Liver (tissue), 9 donors: Measurements from ENCODE around the gene TNFRSF21. TPM values are rescaled to one million over a fixed set of nuclear protein-coding genes. Genes with fewer than 3 reads are reported as not detected.

Source experiments
- DNase-seq: peaks from one replicate; pipeline ENCODE4 v3.0.0-alpha.2; 2017; ENCODE audit warnings: low spot score
- H3K27ac ChIP-seq, 2 donors: one replicate each; pipeline ENCODE4 v1.7.0; 2013; ENCODE audit warnings: inconsistent platforms in 2 of 2, low read length in 2 of 2, control low read depth in 1 of 2, low read depth in 1 of 2, mild to moderate bottlenecking in 1 of 2
- H3K27me3 ChIP-seq, 4 donors: one replicate each; pipeline versions ENCODE4 v1.6.1 to v1.7.0; 2013; ENCODE audit warnings: low read length in 3 of 4, inconsistent platforms in 1 of 4, mild to moderate bottlenecking in 1 of 4, moderate library complexity in 1 of 4; ENCODE audit not compliant: control insufficient read depth in 4 of 4, insufficient read depth in 4 of 4
- H3K36me3 ChIP-seq, 4 donors: one replicate each; pipeline versions ENCODE4 v1.6.1 to v1.7.0; 2013; ENCODE audit warnings: low read length in 3 of 4, mild to moderate bottlenecking in 3 of 4, low read depth in 1 of 4, moderate library complexity in 1 of 4; ENCODE audit not compliant: control insufficient read depth in 4 of 4, insufficient read depth in 3 of 4
- H3K4me1 ChIP-seq, 4 donors: one replicate each; pipeline versions ENCODE4 v1.6.1 to v1.7.0; 2013; ENCODE audit warnings: low read length in 3 of 4, mild to moderate bottlenecking in 3 of 4, moderate library complexity in 1 of 4; ENCODE audit not compliant: control insufficient read depth in 4 of 4, insufficient read depth in 4 of 4
- H3K4me3 ChIP-seq, 3 donors: one replicate each; pipeline versions ENCODE4 v1.6.1 to v1.7.0; 2013; ENCODE audit warnings: low read length in 3 of 3, control low read depth in 1 of 3, low read depth in 1 of 3, mild to moderate bottlenecking in 1 of 3
- H3K9ac ChIP-seq, 2 donors: one replicate each; pipeline ENCODE4 v1.7.0; 2013; ENCODE audit warnings: low read length in 2 of 2, mild to moderate bottlenecking in 2 of 2, moderate library complexity in 2 of 2, control low read depth in 1 of 2, low read depth in 1 of 2
- H3K9me3 ChIP-seq, 4 donors: one replicate each; pipeline versions ENCODE4 v1.6.1 to v1.7.0; 2013; ENCODE audit warnings: low read length in 3 of 4; ENCODE audit not compliant: control insufficient read depth in 4 of 4
- EGR1 ChIP-seq, 2 donors: IDR thresholded peaks; 2 replicates each; pipeline ENCODE4 v1.6.1; 2016 to 2018; ENCODE audit warnings: antibody characterized with exemption in 2 of 2, low read depth in 2 of 2
- FOXA1 ChIP-seq: IDR thresholded peaks from 2 replicates; pipeline ENCODE4 v1.6.1; 2016; ENCODE audit warnings: antibody characterized with exemption
- FOXA2 ChIP-seq: IDR thresholded peaks from 2 replicates; pipeline ENCODE4 v1.6.1; 2016; ENCODE audit warnings: antibody characterized with exemption
- GABPA ChIP-seq, 2 donors: IDR thresholded peaks in 1 of 2; conservative IDR thresholded peaks in 1 of 2; 2 replicates each; pipeline ENCODE4 v1.6.1; 2016; ENCODE audit warnings: antibody characterized with exemption in 2 of 2, mild to moderate bottlenecking in 1 of 2, moderate library complexity in 1 of 2
- HNF4A ChIP-seq, 2 donors: conservative IDR thresholded peaks; 2 replicates each; pipeline ENCODE4 v1.6.1; 2016; ENCODE audit warnings: antibody characterized with exemption in 2 of 2, mild to moderate bottlenecking in 2 of 2
- HNF4G ChIP-seq: IDR thresholded peaks from 2 replicates; pipeline ENCODE4 v1.6.1; 2016; ENCODE audit warnings: antibody characterized with exemption
- JUND ChIP-seq, 2 donors: IDR thresholded peaks; 2 replicates each; pipeline ENCODE4 v1.6.1; 2016; ENCODE audit warnings: antibody characterized with exemption in 2 of 2
- NR2F2 ChIP-seq: IDR thresholded peaks from 2 replicates; pipeline ENCODE4 v1.6.1; 2016; ENCODE audit warnings: antibody characterized with exemption
- RAD21 ChIP-seq, 2 donors: IDR thresholded peaks; 2 replicates each; pipeline ENCODE4 v1.6.1; 2016; ENCODE audit warnings: antibody characterized with exemption in 2 of 2, mild to moderate bottlenecking in 2 of 2
- RXRA ChIP-seq, 2 donors: IDR thresholded peaks; 2 replicates each; pipeline ENCODE4 v1.6.1; 2017 to 2018; ENCODE audit warnings: antibody characterized with exemption in 2 of 2, mild to moderate bottlenecking in 1 of 2
- SP1 ChIP-seq: IDR thresholded peaks from 2 replicates; pipeline ENCODE4 v1.6.1; 2018; ENCODE audit warnings: antibody characterized with exemption, mild to moderate bottlenecking
- TAF1 ChIP-seq: conservative IDR thresholded peaks from 2 replicates; pipeline ENCODE4 v1.6.1; 2016; ENCODE audit warnings: antibody characterized with exemption, mild to moderate bottlenecking
- YY1 ChIP-seq: IDR thresholded peaks from 2 replicates; pipeline ENCODE4 v1.6.1; 2016; ENCODE audit warnings: antibody characterized with exemption, mild to moderate bottlenecking
- polyA plus RNA-seq, 2 donors: library from polyadenylated mRNA; stranded (reverse) in 1 of 2; unstranded in 1 of 2; fragments of 200-250 nt in 1 of 2; fragments of >200 nt in 1 of 2; fragmentation: Nextera tagmentation in 1 of 2; extraction: Ambion mirVana in 1 of 2; gene quantifications; one replicate each; pipeline versions ENCODE4 v1.2.1 to v1.2.3, GENCODE V29; 2013 to 2015
- total RNA-seq, 2 donors: library from RNA; depleted of rRNA; stranded (reverse); fragments of >200 nt; gene quantifications; one replicate each; pipeline ENCODE4 v1.2.3, GENCODE V29; 2014
- TF ChIP-seq, protein P1 (sequence below): IDR thresholded peaks from 2 replicates; pipeline ENCODE4 v1.6.1; 2016; ENCODE audit warnings: antibody characterized with exemption, mild to moderate bottlenecking
- TF ChIP-seq, protein P2 (sequence below): IDR thresholded peaks from 2 replicates; pipeline ENCODE4 v1.6.1; 2016; ENCODE audit warnings: antibody characterized with exemption
- TF ChIP-seq, protein P3 (sequence below): fragments of 150-350 bp; IDR thresholded peaks from 2 replicates; pipeline ENCODE4 v1.5.1; 2017; ENCODE audit warnings: improper control_type of control experiment, low read depth, low read length; ENCODE audit not compliant: missing input control
- TF ChIP-seq, protein P4 (sequence below): IDR thresholded peaks from 2 replicates; pipeline ENCODE4 v1.6.1; 2016; ENCODE audit warnings: antibody characterized with exemption
- TF ChIP-seq, protein P5 (sequence below): IDR thresholded peaks from 2 replicates; pipeline ENCODE4 v1.6.1; 2016; ENCODE audit warnings: antibody characterized with exemption
- donor health status: healthy.
- donor health status: healthy.
- donor health status: healthy.
- donor health status: healthy.
- donor health status: healthy.

Gene TNFRSF21
- total and polyA plus RNA-seq, 4 donors = 2.1 to 3.2 (median 2.9) TPM

DNA sequence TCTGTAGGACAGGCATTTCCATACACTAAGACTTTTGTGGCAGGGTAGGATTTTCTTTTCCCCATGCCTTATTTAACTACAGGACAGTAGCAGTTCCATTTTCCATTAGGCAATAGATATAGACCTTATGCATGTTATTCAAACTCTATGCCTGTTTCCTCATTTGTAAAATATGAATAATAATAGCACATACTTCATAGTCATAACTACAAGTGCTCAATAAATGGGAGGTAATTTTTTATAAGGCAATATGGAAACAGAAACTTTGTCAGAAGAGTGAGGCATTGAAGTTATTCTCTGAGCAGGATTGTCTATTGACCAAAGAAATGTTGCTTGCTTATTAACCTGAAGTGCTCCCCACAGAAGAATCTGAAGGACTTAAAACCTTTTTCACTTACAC is 41.9 kb upstream of the TNFRSF21 start:
- no peak overlapping the region for H3K27ac ChIP-seq
- no peaks in the 10 kb centered on the region for H3K36me3 ChIP-seq
- no peak overlapping the region for H3K4me3 ChIP-seq
- DNase-seq = no peak
- H3K9me3 ChIP-seq = no peaks in the 10 kb centered on the region
- H3K4me1 ChIP-seq = no peaks in the 10 kb centered on the region
- H3K27me3 ChIP-seq = no peaks in the 10 kb centered on the region
- no peak overlapping the region for H3K9ac ChIP-seq
- TF ChIP-seq, protein P1, sequence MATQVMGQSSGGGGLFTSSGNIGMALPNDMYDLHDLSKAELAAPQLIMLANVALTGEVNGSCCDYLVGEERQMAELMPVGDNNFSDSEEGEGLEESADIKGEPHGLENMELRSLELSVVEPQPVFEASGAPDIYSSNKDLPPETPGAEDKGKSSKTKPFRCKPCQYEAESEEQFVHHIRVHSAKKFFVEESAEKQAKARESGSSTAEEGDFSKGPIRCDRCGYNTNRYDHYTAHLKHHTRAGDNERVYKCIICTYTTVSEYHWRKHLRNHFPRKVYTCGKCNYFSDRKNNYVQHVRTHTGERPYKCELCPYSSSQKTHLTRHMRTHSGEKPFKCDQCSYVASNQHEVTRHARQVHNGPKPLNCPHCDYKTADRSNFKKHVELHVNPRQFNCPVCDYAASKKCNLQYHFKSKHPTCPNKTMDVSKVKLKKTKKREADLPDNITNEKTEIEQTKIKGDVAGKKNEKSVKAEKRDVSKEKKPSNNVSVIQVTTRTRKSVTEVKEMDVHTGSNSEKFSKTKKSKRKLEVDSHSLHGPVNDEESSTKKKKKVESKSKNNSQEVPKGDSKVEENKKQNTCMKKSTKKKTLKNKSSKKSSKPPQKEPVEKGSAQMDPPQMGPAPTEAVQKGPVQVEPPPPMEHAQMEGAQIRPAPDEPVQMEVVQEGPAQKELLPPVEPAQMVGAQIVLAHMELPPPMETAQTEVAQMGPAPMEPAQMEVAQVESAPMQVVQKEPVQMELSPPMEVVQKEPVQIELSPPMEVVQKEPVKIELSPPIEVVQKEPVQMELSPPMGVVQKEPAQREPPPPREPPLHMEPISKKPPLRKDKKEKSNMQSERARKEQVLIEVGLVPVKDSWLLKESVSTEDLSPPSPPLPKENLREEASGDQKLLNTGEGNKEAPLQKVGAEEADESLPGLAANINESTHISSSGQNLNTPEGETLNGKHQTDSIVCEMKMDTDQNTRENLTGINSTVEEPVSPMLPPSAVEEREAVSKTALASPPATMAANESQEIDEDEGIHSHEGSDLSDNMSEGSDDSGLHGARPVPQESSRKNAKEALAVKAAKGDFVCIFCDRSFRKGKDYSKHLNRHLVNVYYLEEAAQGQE = no peak
- no peak for TF ChIP-seq EGR1 (IDR thresholded peaks at IDR 0.05; ENCODE audit: low read depth in 2 of 2)
- no peak for TF ChIP-seq TAF1
- no peak for TF ChIP-seq HNF4G
- TF ChIP-seq, protein P2, sequence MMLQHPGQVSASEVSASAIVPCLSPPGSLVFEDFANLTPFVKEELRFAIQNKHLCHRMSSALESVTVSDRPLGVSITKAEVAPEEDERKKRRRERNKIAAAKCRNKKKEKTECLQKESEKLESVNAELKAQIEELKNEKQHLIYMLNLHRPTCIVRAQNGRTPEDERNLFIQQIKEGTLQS = no peak
- TF ChIP-seq HNF4A (conservative IDR thresholded peaks at IDR 0.05) = no peak
- no peak for TF ChIP-seq FOXA2
- no peak for TF ChIP-seq GABPA (IDR thresholded peaks at IDR 0.05 in 1 of 2, conservative IDR thresholded peaks at IDR 0.05 in 1 of 2)
- TF ChIP-seq JUND (IDR thresholded peaks at IDR 0.05) = no peak
- TF ChIP-seq, protein P3, sequence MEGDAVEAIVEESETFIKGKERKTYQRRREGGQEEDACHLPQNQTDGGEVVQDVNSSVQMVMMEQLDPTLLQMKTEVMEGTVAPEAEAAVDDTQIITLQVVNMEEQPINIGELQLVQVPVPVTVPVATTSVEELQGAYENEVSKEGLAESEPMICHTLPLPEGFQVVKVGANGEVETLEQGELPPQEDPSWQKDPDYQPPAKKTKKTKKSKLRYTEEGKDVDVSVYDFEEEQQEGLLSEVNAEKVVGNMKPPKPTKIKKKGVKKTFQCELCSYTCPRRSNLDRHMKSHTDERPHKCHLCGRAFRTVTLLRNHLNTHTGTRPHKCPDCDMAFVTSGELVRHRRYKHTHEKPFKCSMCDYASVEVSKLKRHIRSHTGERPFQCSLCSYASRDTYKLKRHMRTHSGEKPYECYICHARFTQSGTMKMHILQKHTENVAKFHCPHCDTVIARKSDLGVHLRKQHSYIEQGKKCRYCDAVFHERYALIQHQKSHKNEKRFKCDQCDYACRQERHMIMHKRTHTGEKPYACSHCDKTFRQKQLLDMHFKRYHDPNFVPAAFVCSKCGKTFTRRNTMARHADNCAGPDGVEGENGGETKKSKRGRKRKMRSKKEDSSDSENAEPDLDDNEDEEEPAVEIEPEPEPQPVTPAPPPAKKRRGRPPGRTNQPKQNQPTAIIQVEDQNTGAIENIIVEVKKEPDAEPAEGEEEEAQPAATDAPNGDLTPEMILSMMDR = no peak
- no peak for TF ChIP-seq FOXA1
- TF ChIP-seq RAD21 (IDR thresholded peaks at IDR 0.05) = no peak
- no peak for TF ChIP-seq SP1
- TF ChIP-seq, protein P4, sequence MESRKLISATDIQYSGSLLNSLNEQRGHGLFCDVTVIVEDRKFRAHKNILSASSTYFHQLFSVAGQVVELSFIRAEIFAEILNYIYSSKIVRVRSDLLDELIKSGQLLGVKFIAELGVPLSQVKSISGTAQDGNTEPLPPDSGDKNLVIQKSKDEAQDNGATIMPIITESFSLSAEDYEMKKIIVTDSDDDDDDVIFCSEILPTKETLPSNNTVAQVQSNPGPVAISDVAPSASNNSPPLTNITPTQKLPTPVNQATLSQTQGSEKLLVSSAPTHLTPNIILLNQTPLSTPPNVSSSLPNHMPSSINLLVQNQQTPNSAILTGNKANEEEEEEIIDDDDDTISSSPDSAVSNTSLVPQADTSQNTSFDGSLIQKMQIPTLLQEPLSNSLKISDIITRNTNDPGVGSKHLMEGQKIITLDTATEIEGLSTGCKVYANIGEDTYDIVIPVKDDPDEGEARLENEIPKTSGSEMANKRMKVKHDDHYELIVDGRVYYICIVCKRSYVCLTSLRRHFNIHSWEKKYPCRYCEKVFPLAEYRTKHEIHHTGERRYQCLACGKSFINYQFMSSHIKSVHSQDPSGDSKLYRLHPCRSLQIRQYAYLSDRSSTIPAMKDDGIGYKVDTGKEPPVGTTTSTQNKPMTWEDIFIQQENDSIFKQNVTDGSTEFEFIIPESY = no peak
- TF ChIP-seq, protein P5, sequence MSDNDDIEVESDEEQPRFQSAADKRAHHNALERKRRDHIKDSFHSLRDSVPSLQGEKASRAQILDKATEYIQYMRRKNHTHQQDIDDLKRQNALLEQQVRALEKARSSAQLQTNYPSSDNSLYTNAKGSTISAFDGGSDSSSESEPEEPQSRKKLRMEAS = no peak
- no peak for TF ChIP-seq NR2F2
- TF ChIP-seq RXRA (IDR thresholded peaks at IDR 0.05) = no peak
- no peak for TF ChIP-seq YY1
